OCI-LY7 (cell line): ENCODE results near the gene SASH1. TPM values are rescaled to one million over a fixed set of nuclear protein-coding genes. Genes with fewer than 3 reads are reported as not detected.

ENCODE experiments used
- BruUV-seq: library from RNA; stranded (reverse); fragments of 400-500 nt; replicated peaks from 2 replicates; lab custom pipeline; 2021; lab: Mats Ljungman, UMichigan
- CTCF ChIA-PET: fragments of 300-600 bp; sonication (Branson Sonifier 250); formaldehyde crosslinking; loops from one replicate; lab custom pipeline; 2022; ENCODE audit warnings: antibody characterized with exemption; ENCODE audit not compliant: unreplicated experiment; lab: Charles Lee
- POLR2A ChIA-PET: fragments of 300-600 bp; sonication (Branson Sonifier 250); formaldehyde crosslinking; loops from one replicate; lab custom pipeline; 2022; ENCODE audit warnings: antibody characterized with exemption; lab: Charles Lee
- DNase-seq: peaks from one replicate; pipeline ENCODE4 v3.0.0-alpha.2; 2015; ENCODE audit warnings: low spot score
- H2AFZ ChIP-seq: fragments of 200-600 bp; sonication (generic), shearing (Covaris generic); 2 replicates; pipeline ENCODE4 v1.6.1; 2014; ENCODE audit warnings: mild to moderate bottlenecking, antibody characterized with exemption, low read length, moderate library complexity
- H3K27ac ChIP-seq: fragments of 200-600 bp; sonication (generic); 2 replicates; pipeline ENCODE4 v1.5.1; 2014; ENCODE audit warnings: mixed run types, low read depth, mild to moderate bottlenecking, moderate library complexity, low read length, inconsistent platforms; ENCODE audit not compliant: poor library complexity, severe bottlenecking
- H3K36me3 ChIP-seq: fragments of 200-600 bp; sonication (generic); 2 replicates; pipeline ENCODE4 v1.6.1; 2014; ENCODE audit warnings: mild to moderate bottlenecking, antibody characterized with exemption, low read length, moderate library complexity, mixed read lengths; ENCODE audit not compliant: insufficient read depth
- H3K4me1 ChIP-seq: fragments of 200-600 bp; sonication (generic); 2 replicates; pipeline ENCODE4 v1.5.1; 2014; ENCODE audit warnings: mild to moderate bottlenecking, low read length; ENCODE audit not compliant: insufficient read depth, poor library complexity, severe bottlenecking
- H3K4me2 ChIP-seq: fragments of 200-600 bp; sonication (generic); 2 replicates; pipeline ENCODE4 v1.6.1; 2014; ENCODE audit warnings: mild to moderate bottlenecking, low read length
- H3K4me3 ChIP-seq: fragments of 200-600 bp; sonication (generic); 2 replicates; pipeline ENCODE4 v1.5.1; 2014; ENCODE audit warnings: mild to moderate bottlenecking, low read depth, low read length; ENCODE audit not compliant: poor library complexity, severe bottlenecking
- H3K79me2 ChIP-seq: fragments of 200-600 bp; sonication (generic); 2 replicates; pipeline ENCODE4 v1.6.1; 2016; ENCODE audit warnings: low read depth, mild to moderate bottlenecking, low read length, moderate library complexity, mixed read lengths; ENCODE audit not compliant: insufficient read depth
- H3K9me2 ChIP-seq: fragments of 200-600 bp; sonication (generic); 2 replicates; pipeline ENCODE4 v1.6.1; 2016; ENCODE audit warnings: mild to moderate bottlenecking, low read length, mixed read lengths; ENCODE audit not compliant: insufficient read depth
- H3K9me3 ChIP-seq: fragments of 200-600 bp; sonication (generic); 2 replicates; pipeline ENCODE4 v1.6.1; 2014; ENCODE audit warnings: mild to moderate bottlenecking, mixed run types, low read length, mixed read lengths
- H4K20me1 ChIP-seq: fragments of 200-600 bp; sonication (generic); 2 replicates; pipeline ENCODE4 v1.6.1; 2014; ENCODE audit warnings: mild to moderate bottlenecking, antibody characterized with exemption, low read length, moderate library complexity, mixed read lengths; ENCODE audit not compliant: insufficient read depth
- CTCF ChIP-seq: fragments of 200-600 bp; sonication (generic); conservative IDR thresholded peaks from 2 replicates; pipeline ENCODE4 v1.5.1; 2014; ENCODE audit warnings: mild to moderate bottlenecking, antibody characterized with exemption, low read length, moderate library complexity, mixed read lengths
- EZH2phosphoT487 ChIP-seq: fragments of 200-600 bp; sonication (generic); IDR thresholded peaks from 2 replicates; pipeline ENCODE4 v1.6.1; 2018; ENCODE audit warnings: low read depth, borderline replicate concordance, mild to moderate bottlenecking, mixed run types, antibody characterized with exemption, low read length, moderate library complexity, mixed read lengths
- intact Hi-C: fragments of 100-400 bp; cut with micrococcal nuclease; formaldehyde crosslinking; loops from one replicate; pipeline ENCODE4 v1.10.0; 2022; ENCODE audit not compliant: unreplicated experiment
- total RNA-seq, 2 experiments: library from RNA; depleted of rRNA in 1 of 2; stranded (reverse); fragments of >200 nt in 1 of 2; shearing (Covaris generic) in 1 of 2; gene quantifications; 2 replicates each; pipeline ENCODE4 v1.2.3, GENCODE V29; 2014 to 2022

SASH1 gene
- total RNA-seq, 2 experiments from 2014 or later, result not detected

- Histone ChIP-seq H3K4me1 (no peaks in the 10 kb centered on the region), H3K9me3 (no peaks in the 10 kb centered on the region), H2AFZ (no peak overlapping the region), H3K27ac (no peak overlapping the region), H3K4me3 (no peak overlapping the region), H4K20me1 (no peaks in the 10 kb centered on the region), H3K36me3 (no peaks in the 10 kb centered on the region), H3K79me2 (no peaks in the 10 kb centered on the region), H3K9me2 (no peaks in the 10 kb centered on the region), H3K4me2 (no peak overlapping the region)
- CTCF ChIA-PET, result interaction anchor here (0.5 kb wide), 1 partner anchor 25 kb away, joined by 4 read pairs; no protein-coding TSS in a partner anchor
- DNase-seq, result no peak
- POLR2A ChIA-PET, result no interaction called here
- intact Hi-C loops, result no loop called here
- BruUV-seq, result no TSS peak
- TF ChIP-seq EZH2phosphoT487 (no peak), CTCF (no peak)
These were observed 18.2 kb upstream of the SASH1 start for GRCh38 chr6:148324297-148324985.

GRCh38 chr6:148325316-148326068, 17.1 kb upstream of the SASH1 start:
- Histone ChIP-seq H3K4me3 (no peak overlapping the region), H2AFZ (no peak overlapping the region), H3K27ac (no peak overlapping the region), H4K20me1 (no peaks in the 10 kb centered on the region), H3K9me3 (no peaks in the 10 kb centered on the region), H3K4me1 (no peaks in the 10 kb centered on the region), H3K79me2 (no peaks in the 10 kb centered on the region), H3K4me2 (no peak overlapping the region), H3K9me2 (no peaks in the 10 kb centered on the region), H3K36me3 (no peaks in the 10 kb centered on the region)
- no TSS peak for BruUV-seq
- no peak for DNase-seq
- ChIA-PET CTCF (no interaction called here), POLR2A (no interaction called here)
- intact Hi-C loops, result no loop called here
- no peak for TF ChIP-seq EZH2phosphoT487

GRCh38 chr6:148328876-148329555, 13.6 kb upstream of the SASH1 start:
- BruUV-seq, result no TSS peak

More at GRCh38 chr6:148328876-148329555, 13.6 kb upstream of the SASH1 start:
- no peak for TF ChIP-seq CTCF
- TF ChIP-seq EZH2phosphoT487, result no peak
- Histone ChIP-seq H3K9me3 (no peaks in the 10 kb centered on the region), H3K4me1 (no peaks in the 10 kb centered on the region), H2AFZ (no peak overlapping the region), H3K9me2 (no peaks in the 10 kb centered on the region), H4K20me1 (no peaks in the 10 kb centered on the region), H3K36me3 (no peaks in the 10 kb centered on the region), H3K4me3 (no peak overlapping the region), H3K27ac (no peak overlapping the region), H3K4me2 (no peak overlapping the region), H3K79me2 (no peaks in the 10 kb centered on the region)
- POLR2A ChIA-PET, result interaction anchor here (0.8 kb wide), 1 partner anchor 8 kb away, joined by 3 read pairs; no protein-coding TSS in a partner anchor
- CTCF ChIA-PET, result no interaction called here
- no peak for DNase-seq
- intact Hi-C loops, result no loop called here
